Fibroblast of peridontal ligament (primary cell): ENCODE measurements around the gene TMEM147.
A peak's percentile ranks its signal among the peaks of the same experiment; 100 is the strongest.

ENCODE experiments used
- DNase-seq: peaks from one replicate; pipeline ENCODE4 v3.0.0-alpha.2; 2010; ENCODE audit errors: extremely low read depth

Gene TMEM147

GRCh38 chr19:35546532-35546931, 1.1 kb downstream of the TMEM147 start:
- no peak for DNase-seq

- peak; percentile 62 for DNase-seq
These were observed 3.9 kb downstream of the TMEM147 start for GRCh38 chr19:35549174-35549788.

- no peak for DNase-seq
These were observed 4.6 kb downstream of the TMEM147 start for GRCh38 chr19:35549879-35550523.

GRCh38 chr19:35551091-35551810, 5.8 kb downstream of the TMEM147 start:
- no peak for DNase-seq

- DNase-seq, result no peak
These were observed 7.3 kb downstream of the TMEM147 start for GRCh38 chr19:35552534-35553384.

GRCh38 chr19:35553385-35554000, 8.1 kb downstream of the TMEM147 start:
- no peak for DNase-seq

GRCh38 chr19:35554076-35554475, 8.7 kb downstream of the TMEM147 start:
- DNase-seq, result no peak

- DNase-seq, result peak; percentile 15
These were observed 10.0 kb downstream of the TMEM147 start for GRCh38 chr19:35555301-35556005.

GRCh38 chr19:35556025-35556590, 10.7 kb downstream of the TMEM147 start:
- no peak for DNase-seq

- DNase-seq, result no peak
These were observed 11.6 kb downstream of the TMEM147 start for GRCh38 chr19:35556846-35557538.

- peak; percentile 6 for DNase-seq
These were observed 12.3 kb downstream of the TMEM147 start for GRCh38 chr19:35557539-35558399.

- no peak for DNase-seq
These were observed 13.2 kb downstream of the TMEM147 start for GRCh38 chr19:35558400-35559280.

GRCh38 chr19:35559281-35559659, 13.8 kb downstream of the TMEM147 start:
- no peak for DNase-seq

- no peak for DNase-seq
These were observed 14.4 kb downstream of the TMEM147 start for GRCh38 chr19:35559781-35560180.

- DNase-seq, result no peak
These were observed 14.8 kb downstream of the TMEM147 start for GRCh38 chr19:35560271-35560670.

GRCh38 chr19:35560677-35561076, 15.3 kb downstream of the TMEM147 start:
- no peak for DNase-seq

GRCh38 chr19:35561436-35561835, 16.0 kb downstream of the TMEM147 start:
- no peak for DNase-seq

- no peak for DNase-seq
These were observed 16.9 kb downstream of the TMEM147 start for GRCh38 chr19:35562336-35562735.
